ENCODE results near the gene SERPINA4. TPM values are rescaled to one million over a fixed set of nuclear protein-coding genes. Genes with fewer than 3 reads are reported as not detected.

Gene SERPINA4
- total and polyA plus RNA-seq, 9 of the 15 experiments (the other 6 are each of a cell fraction or from before 2014, with no cell fraction given) = not detected

DNA sequence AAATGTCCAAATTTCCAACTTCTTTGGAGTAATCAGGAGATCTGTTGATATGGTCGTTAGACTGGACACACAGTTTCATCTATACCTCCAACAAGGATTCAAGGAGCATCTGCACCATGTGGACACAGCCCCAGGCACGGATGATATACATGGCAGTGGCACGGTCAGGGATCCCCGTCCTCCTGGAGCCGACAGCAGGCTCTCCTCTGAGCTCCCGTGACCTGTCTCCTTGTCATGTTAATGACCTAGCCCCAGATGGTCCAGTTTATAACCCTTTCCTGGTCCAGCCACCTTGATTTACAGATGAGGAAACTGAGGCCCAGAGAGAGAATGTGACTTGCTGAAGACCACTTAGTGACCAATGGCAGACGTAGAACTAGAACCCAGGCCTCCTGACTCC, 16.5 kb upstream of the SERPINA4 start:
- no peak for DNase-seq (ENCODE audit: extremely low read depth in 1 of 4, low spot score in 3 of 4)
- Histone ChIP-seq H3K79me2 (ENCODE audit: control insufficient read depth, insufficient read depth, low read length) (no peaks in the 10 kb centered on the region), H3K27ac (ENCODE audit: extremely low read depth, low read depth, low read length) (no peak overlapping the region), H3K36me3 (ENCODE audit: control insufficient read depth, insufficient read depth, low read length) (no peaks in the 10 kb centered on the region), H3K27me3 (ENCODE audit: control insufficient read depth in 2 of 2, insufficient read depth in 2 of 2, low read length in 2 of 2) (peaks cover 0 to 6% of the 10 kb centered on the region in 2 experiments; a peak in 2 of 5 replicates), H4K20me1 (replicated peaks; ENCODE audit: control insufficient read depth, insufficient read depth, low read length) (no peaks in the 10 kb centered on the region), H3K9ac (ENCODE audit: insufficient read depth in 1 of 2, low read depth in 2 of 2, low read length in 2 of 2) (no peak overlapping the region), H3K4me2 (ENCODE audit: insufficient read depth, low read length) (no peak overlapping the region), H3K9me3 (replicated peaks; ENCODE audit: control insufficient read depth, insufficient read depth, low read depth, low read length) (no peaks in the 10 kb centered on the region), H3K4me3 (no peak overlapping the region), H3K9me1 (ENCODE audit: control insufficient read depth, insufficient read depth, low read length) (no peaks in the 10 kb centered on the region), H2AFZ (ENCODE audit: low read depth, low read length) (no peak overlapping the region), H3K4me1 (replicated peaks in 1 of 2; ENCODE audit: control insufficient read depth in 2 of 2, insufficient read depth in 2 of 2, low read length in 2 of 2) (no peaks in the 10 kb centered on the region)
- FAIRE-seq = no peak
- no TSS peak for BruUV-seq (replicated peaks)
- 0% methylated on average over 7 of the region's 7 CpGs for WGBS (ENCODE audit: insufficient coverage, low coverage, missing lambda C conversion rate)
- ChIA-PET POLR2A (no interaction called here), CTCF (ENCODE audit: low intra/inter-chr PET ratio) (no interaction called here)
- intact Hi-C loops (cut with micrococcal nuclease) (no loop called here), in situ Hi-C loops (cut with MboI) (no loop called here)
- no peak for ATAC-seq
- TF ChIP-seq NCOA4 (IDR thresholded peaks at IDR 0.05; ENCODE audit: partially characterized antibody) = no peak

DNA sequence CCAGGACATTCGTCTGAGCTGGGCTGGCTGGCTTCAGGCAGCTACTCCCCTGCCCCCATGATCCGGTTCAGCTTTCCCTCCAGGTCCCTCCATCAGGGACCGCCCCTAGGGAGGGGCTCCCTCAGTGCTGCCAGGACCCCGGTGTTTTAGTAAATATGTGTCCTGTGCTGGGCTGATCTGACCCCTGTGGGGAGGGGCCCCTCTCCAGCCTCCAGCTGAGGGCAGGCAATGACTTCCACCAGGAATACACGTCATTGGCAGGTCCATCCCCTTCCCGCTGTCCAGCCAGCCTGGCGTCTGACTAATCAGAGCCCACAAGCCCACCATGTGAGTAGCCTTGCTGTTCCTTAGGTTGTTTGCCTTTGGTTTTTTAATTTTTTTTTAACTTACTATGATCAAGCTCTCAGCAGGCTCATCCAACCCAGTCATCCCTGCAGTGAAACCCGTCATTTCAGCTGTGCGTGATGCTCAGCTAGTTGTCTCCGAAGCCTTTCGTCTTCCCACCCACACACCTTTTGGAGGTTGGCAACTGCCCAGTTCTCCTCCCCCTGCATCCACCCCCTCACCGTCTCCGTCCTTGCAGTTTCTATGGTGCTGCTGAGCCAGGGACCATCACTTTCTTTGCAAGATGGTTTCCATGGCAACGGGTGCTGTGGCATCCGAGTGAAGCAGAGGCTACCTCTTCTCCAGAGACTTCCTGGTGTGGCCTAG, 16.0 kb upstream of the SERPINA4 start:
- no TSS peak for BruUV-seq (replicated peaks)
- WGBS (ENCODE audit: insufficient coverage, low coverage, missing lambda C conversion rate) = 2% methylated on average over 9 of the region's 15 CpGs
- POLR2A ChIA-PET = no interaction called here
- no peaks in the 10 kb centered on the region for H3K9me1 ChIP-seq (ENCODE audit: control insufficient read depth, insufficient read depth, low read length)
- no peak overlapping the region for H3K9ac ChIP-seq (ENCODE audit: insufficient read depth in 1 of 2, low read depth in 2 of 2, low read length in 2 of 2)
- TF ChIP-seq ZNF12 (CRISPR knock-in tag; IDR thresholded peaks at IDR 0.05) = no peak
- TF ChIP-seq RFX1 (IDR thresholded peaks at IDR 0.05) = peak; percentile 76
- no peak for TF ChIP-seq FOXP1 (CRISPR knock-in tag; IDR thresholded peaks at IDR 0.05)
- TF ChIP-seq, protein P1, sequence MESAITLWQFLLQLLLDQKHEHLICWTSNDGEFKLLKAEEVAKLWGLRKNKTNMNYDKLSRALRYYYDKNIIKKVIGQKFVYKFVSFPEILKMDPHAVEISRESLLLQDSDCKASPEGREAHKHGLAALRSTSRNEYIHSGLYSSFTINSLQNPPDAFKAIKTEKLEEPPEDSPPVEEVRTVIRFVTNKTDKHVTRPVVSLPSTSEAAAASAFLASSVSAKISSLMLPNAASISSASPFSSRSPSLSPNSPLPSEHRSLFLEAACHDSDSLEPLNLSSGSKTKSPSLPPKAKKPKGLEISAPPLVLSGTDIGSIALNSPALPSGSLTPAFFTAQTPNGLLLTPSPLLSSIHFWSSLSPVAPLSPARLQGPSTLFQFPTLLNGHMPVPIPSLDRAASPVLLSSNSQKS (CRISPR knock-in tag; IDR thresholded peaks at IDR 0.05) = no peak
- no peak for TF ChIP-seq NR2F6 (CRISPR knock-in tag; IDR thresholded peaks at IDR 0.05)
- H3K79me2 ChIP-seq (ENCODE audit: control insufficient read depth, insufficient read depth, low read length) = no peaks in the 10 kb centered on the region
- ATAC-seq (no peak), DNase-seq (ENCODE audit: extremely low read depth in 1 of 4, low spot score in 3 of 4) (peak in 1 of 4 experiments; percentile 2), FAIRE-seq (no peak)
- H2AFZ ChIP-seq (ENCODE audit: low read depth, low read length) = no peak overlapping the region
- H4K20me1 ChIP-seq (replicated peaks; ENCODE audit: control insufficient read depth, insufficient read depth, low read length) = no peaks in the 10 kb centered on the region
- no peaks in the 10 kb centered on the region for H3K9me3 ChIP-seq (replicated peaks; ENCODE audit: control insufficient read depth, insufficient read depth, low read depth, low read length)
- H3K27ac ChIP-seq (ENCODE audit: extremely low read depth, low read depth, low read length) = no peak overlapping the region
- peaks cover 0 to 6% of the 10 kb centered on the region in 2 experiments; a peak in 2 of 5 replicates for H3K27me3 ChIP-seq (ENCODE audit: control insufficient read depth in 2 of 2, insufficient read depth in 2 of 2, low read length in 2 of 2)
- no peaks in the 10 kb centered on the region for H3K36me3 ChIP-seq (ENCODE audit: control insufficient read depth, insufficient read depth, low read length)
- H3K4me1 ChIP-seq (replicated peaks in 1 of 2; ENCODE audit: control insufficient read depth in 2 of 2, insufficient read depth in 2 of 2, low read length in 2 of 2) = no peaks in the 10 kb centered on the region
- CTCF ChIA-PET (ENCODE audit: low intra/inter-chr PET ratio) = no interaction called here
- H3K4me3 ChIP-seq = no peak overlapping the region
- intact Hi-C loops (cut with micrococcal nuclease) (no loop called here), in situ Hi-C loops (cut with MboI) (no loop called here)
- H3K4me2 ChIP-seq (ENCODE audit: insufficient read depth, low read length) = no peak overlapping the region
